ENCODE results near the gene IRGC.

Gene IRGC

GRCh38 chr19:43691755-43692154 is 24.1 kb upstream of the IRGC start:
- FAIRE-seq: no peak

- no peak for FAIRE-seq
Measured at GRCh38 chr19:43692385-43692784, 23.5 kb upstream of the IRGC start.

GRCh38 chr19:43692877-43693276 is 23.0 kb upstream of the IRGC start:
- no peak for FAIRE-seq

GRCh38 chr19:43694553-43694952 is 21.3 kb upstream of the IRGC start:
- FAIRE-seq: no peak

- FAIRE-seq: no peak
Measured at GRCh38 chr19:43695985-43696704, 19.7 kb upstream of the IRGC start.

- no peak for FAIRE-seq
Measured at GRCh38 chr19:43697295-43697694, 18.6 kb upstream of the IRGC start.

- FAIRE-seq: no peak
Measured at GRCh38 chr19:43699506-43700394, 16.1 kb upstream of the IRGC start.

GRCh38 chr19:43700395-43701000 is 15.4 kb upstream of the IRGC start:
- no peak for FAIRE-seq

GRCh38 chr19:43704002-43704705 is 11.7 kb upstream of the IRGC start:
- FAIRE-seq: no peak

- FAIRE-seq: no peak
Measured at GRCh38 chr19:43705729-43706128, 10.1 kb upstream of the IRGC start.

GRCh38 chr19:43707158-43707712 is 8.6 kb upstream of the IRGC start:
- no peak for FAIRE-seq

- FAIRE-seq: no peak
Measured at GRCh38 chr19:43708716-43709115, 7.2 kb upstream of the IRGC start.

- no peak for FAIRE-seq
Measured at GRCh38 chr19:43711751-43712355, 4.0 kb upstream of the IRGC start.

- no peak for FAIRE-seq
Measured at GRCh38 chr19:43713208-43713607, 2.7 kb upstream of the IRGC start.

- FAIRE-seq: no peak
Measured at GRCh38 chr19:43718627-43719377, 2.9 kb downstream of the IRGC start.

GRCh38 chr19:43719378-43719868 is 3.5 kb downstream of the IRGC start:
- FAIRE-seq: no peak

- no peak for FAIRE-seq
Measured at GRCh38 chr19:43719918-43720317, 4.0 kb downstream of the IRGC start.

- FAIRE-seq: no peak
Measured at GRCh38 chr19:43720936-43721335, 5.1 kb downstream of the IRGC start.

- no peak for FAIRE-seq
Measured at GRCh38 chr19:43721469-43722048, 5.7 kb downstream of the IRGC start.

- FAIRE-seq: peak; percentile 17
Measured at GRCh38 chr19:43723588-43723987, 7.7 kb downstream of the IRGC start.

GRCh38 chr19:43724896-43725295 is 9.0 kb downstream of the IRGC start:
- FAIRE-seq: no peak

Data from G401.6 (cell line).